ENCODE measurements around the gene PC.

The PC gene

GRCh38 chr11:66906061-66906733 lies 52.0 kb downstream of the PC start:
- no peak for DNase-seq

- no peak for DNase-seq
Measured at GRCh38 chr11:66905631-66906030, 52.6 kb downstream of the PC start.

- DNase-seq = no peak
Measured at GRCh38 chr11:66904981-66905521, 53.1 kb downstream of the PC start.

GRCh38 chr11:66904561-66904960 lies 53.6 kb downstream of the PC start:
- no peak for DNase-seq

GRCh38 chr11:66904055-66904454 lies 54.1 kb downstream of the PC start:
- DNase-seq = no peak

- no peak for DNase-seq
Measured at GRCh38 chr11:66902486-66903177, 55.6 kb downstream of the PC start.

- DNase-seq = no peak
Measured at GRCh38 chr11:66901964-66902390, 56.2 kb downstream of the PC start.

GRCh38 chr11:66894141-66894540 lies 64.0 kb downstream of the PC start:
- no peak for DNase-seq

GRCh38 chr11:66892911-66893310 lies 65.3 kb downstream of the PC start:
- no peak for DNase-seq

- no peak for DNase-seq
Measured at GRCh38 chr11:66891851-66892660, 66.1 kb downstream of the PC start.

GRCh38 chr11:66889960-66890359 lies 68.2 kb downstream of the PC start:
- no peak for DNase-seq

GRCh38 chr11:66888282-66888681 lies 69.9 kb downstream of the PC start:
- DNase-seq = no peak

GRCh38 chr11:66887526-66887925 lies 70.7 kb downstream of the PC start:
- DNase-seq = no peak

- no peak for DNase-seq
Measured at GRCh38 chr11:66886671-66887221, 71.4 kb downstream of the PC start.

- DNase-seq = no peak
Measured at GRCh38 chr11:66885950-66886440, 72.2 kb downstream of the PC start.

GRCh38 chr11:66885469-66885868 lies 72.7 kb downstream of the PC start:
- DNase-seq = no peak

GRCh38 chr11:66884443-66884842 lies 73.7 kb downstream of the PC start:
- DNase-seq = no peak

GRCh38 chr11:66883016-66883965 lies 74.9 kb downstream of the PC start:
- peak; percentile 48 for DNase-seq

GRCh38 chr11:66882561-66883015 lies 75.6 kb downstream of the PC start:
- no peak for DNase-seq

- no peak for DNase-seq
Measured at GRCh38 chr11:66881927-66882452, 76.2 kb downstream of the PC start.

GRCh38 chr11:66881451-66881835 lies 76.7 kb downstream of the PC start:
- DNase-seq = no peak

Data from CD4-positive, alpha-beta T cell treated with Interleukin-17A for 1 hour (primary cell).